Stimulated activated naive CD4-positive, alpha-beta T cell (primary cell): ENCODE results near the gene SCUBE3.

Experiments
- DNase-seq, 6 experiments: peaks; one replicate each; lab custom pipeline; 2025; lab: John Stamatoyannopoulos, UW

The SCUBE3 gene

GRCh38 chr6:35272005-35272404, 58.2 kb downstream of the SCUBE3 start:
- no peak for DNase-seq

DNA sequence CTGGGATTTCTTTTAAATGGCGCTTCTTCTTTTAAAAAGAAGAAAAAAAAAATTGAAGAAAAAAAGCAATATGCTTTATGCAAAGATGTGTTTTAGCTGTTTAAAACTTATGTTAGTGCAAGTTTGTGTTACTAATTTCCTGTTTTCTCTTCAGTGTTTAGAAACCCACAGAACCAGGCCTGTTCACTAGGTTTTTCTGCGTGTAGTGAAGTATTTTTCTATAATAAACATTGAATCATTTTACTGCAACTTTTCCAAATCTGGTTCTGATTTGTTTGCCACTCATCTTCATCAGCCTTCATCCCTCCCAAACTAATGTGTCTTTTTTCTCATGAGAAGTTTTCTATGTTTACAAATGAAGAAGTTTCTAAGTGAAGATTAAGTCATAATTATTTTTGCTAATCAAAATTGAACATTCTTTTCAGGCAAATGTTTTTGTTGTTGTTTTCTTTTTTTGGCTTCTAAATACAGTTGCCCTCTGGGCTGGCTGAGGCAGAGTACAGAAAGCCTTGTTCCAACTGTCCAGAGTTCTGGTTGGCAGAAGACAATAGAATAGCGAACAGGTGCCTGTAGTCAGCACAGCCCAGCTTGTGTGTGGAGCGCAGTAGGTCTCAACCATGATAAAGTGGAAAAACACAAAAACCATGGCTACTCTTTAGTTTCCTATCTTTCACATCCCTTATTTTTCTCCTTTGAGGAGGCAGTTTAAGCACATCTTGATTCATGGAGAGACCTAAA, 60.2 kb downstream of the SCUBE3 start:
- no peak for DNase-seq

DNA sequence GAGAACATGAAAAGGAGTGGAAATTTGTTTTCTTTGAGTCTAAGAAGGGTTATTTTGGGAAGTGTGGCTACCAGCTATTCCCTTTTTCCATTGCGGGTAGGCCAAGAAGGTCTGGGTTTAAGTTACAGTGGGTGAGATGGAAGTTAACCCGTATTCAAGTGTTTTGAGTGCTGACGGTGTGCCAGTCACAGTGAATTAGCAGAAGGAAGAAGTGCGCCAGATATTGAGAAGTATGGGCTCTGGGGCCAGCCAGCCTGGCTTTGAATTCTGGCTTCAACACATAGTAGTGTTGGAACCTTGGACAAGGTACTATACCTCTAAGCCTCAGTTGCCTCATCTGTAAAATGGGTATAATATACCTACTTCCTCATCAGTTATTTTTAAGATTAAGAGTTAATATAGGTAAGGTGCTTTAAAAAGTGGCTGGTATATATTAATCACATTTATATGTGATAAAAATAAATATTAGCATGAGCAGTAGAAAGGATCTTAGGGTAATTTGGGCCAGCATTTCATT, 62.0 kb downstream of the SCUBE3 start:
- DNase-seq: no peak

GRCh38 chr6:35278708-35279107, 65.0 kb downstream of the SCUBE3 start:
- DNase-seq: no peak

DNA sequence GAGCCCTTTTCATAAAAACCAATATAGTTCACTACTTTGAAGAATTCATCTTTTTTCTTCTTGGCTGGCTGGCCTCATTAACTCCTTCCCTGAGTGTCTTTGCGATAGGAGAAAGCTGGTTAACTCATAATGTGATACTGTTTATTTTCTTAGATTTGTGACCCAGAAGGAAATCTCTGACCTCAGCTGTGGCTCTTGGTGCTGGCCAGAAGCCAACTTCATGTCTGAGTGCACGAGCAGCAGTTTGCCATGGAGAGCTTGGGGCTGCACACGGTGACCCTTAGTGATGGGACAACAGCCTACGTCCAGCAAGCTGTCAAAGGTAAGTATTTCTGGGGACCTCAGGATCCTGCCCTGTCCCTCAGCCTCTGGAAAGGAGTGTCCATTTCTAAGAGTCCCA, 67.1 kb downstream of the SCUBE3 start:
- DNase-seq: no peak

- no peak for DNase-seq
Observed at GRCh38 chr6:35282472-35282871, 68.7 kb downstream of the SCUBE3 start.

- no peak for DNase-seq
Observed at GRCh38 chr6:35283361-35283760, 69.6 kb downstream of the SCUBE3 start.

DNA sequence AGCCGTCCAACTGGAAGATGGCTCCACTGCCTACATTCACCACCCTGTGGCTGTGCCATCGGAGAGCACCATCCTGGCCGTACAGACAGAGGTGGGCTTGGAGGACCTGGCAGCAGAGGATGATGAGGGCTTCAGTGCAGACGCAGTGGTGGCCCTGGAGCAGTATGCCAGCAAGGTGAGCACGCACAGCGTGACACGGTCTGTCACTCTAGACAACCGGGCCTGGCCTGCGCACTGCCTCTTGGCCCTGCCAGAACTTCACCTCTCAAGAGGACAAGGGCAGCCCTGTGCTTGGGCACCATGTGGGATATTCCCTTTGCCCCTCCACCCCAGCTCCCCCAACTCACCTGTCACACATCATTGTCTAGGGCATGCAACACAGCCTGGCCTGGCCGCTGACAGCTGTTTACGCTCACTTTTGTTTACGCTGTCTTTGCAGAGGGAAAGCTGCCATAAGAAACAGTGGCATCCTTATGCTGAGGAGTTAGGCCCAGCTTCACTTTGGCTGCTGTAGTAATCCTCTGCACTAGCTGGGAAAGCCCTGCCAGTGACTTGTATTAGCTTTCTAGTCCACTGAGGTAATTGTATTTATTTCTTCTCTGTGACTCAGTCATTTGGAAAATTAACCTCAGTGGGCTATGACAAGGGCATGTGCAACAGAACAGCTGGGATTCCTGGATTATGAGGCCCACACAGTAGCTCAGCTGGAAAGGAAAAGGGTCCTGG, 74.1 kb downstream of the SCUBE3 start:
- no peak for DNase-seq

- DNase-seq: no peak
Observed at GRCh38 chr6:35288834-35289233, 75.1 kb downstream of the SCUBE3 start.

- DNase-seq: no peak
Observed at GRCh38 chr6:35291491-35291890, 77.7 kb downstream of the SCUBE3 start.

- no peak for DNase-seq
Observed at GRCh38 chr6:35292494-35292893, 78.7 kb downstream of the SCUBE3 start.

GRCh38 chr6:35293681-35294080, 79.9 kb downstream of the SCUBE3 start:
- no peak for DNase-seq

DNA sequence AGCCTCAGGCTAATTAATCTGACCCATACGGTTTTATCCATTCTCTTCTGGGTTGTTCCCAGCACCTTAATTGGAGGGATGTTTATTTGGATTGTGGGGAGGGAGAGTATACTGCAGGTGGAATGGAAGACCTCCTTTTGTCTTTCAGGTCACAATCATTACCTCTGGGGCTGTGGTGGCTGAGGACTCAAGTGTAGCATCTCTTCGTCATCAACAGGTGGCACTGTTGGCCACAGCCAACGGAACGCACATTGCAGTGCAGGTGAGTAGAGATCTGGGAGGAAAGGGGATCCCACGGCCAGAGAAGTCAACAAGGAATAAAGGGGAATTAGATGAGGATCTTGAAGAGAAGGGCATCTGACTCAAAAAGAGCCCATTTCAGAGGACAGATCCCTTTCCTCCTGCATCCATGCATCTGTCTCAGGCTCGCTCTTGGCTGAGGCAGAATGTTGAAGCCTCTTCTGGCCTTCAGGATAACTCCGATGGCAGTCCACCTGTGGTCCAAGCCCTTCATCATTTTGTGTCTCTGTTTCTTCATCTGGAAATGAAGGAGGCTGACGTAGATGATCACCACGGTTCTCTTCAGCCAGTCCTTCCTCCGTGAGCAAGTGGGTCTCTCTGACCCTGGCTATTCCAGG, 80.7 kb downstream of the SCUBE3 start:
- peak in 5 of 6 experiments; percentile 13 to 58 (median 40) for DNase-seq

DNA sequence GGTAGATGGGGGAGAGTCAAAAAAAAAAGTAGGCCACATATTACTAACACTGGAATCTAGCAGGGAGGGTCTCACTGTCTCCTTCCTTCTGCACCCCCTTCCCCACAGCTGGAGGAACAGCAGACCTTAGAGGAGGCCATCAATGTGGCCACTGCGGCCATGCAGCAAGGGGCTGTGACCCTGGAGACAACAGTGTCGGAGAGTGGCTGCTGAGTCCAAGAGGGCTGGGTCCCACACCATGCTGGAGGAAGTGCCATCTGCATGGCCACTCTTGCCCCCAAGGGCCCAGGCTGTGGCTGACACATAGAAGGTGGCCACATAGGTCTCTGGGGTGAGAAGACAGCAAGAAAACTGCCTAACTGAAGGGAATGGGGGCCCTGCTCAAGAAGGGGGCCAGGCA, 81.3 kb downstream of the SCUBE3 start:
- DNase-seq: no peak

DNA sequence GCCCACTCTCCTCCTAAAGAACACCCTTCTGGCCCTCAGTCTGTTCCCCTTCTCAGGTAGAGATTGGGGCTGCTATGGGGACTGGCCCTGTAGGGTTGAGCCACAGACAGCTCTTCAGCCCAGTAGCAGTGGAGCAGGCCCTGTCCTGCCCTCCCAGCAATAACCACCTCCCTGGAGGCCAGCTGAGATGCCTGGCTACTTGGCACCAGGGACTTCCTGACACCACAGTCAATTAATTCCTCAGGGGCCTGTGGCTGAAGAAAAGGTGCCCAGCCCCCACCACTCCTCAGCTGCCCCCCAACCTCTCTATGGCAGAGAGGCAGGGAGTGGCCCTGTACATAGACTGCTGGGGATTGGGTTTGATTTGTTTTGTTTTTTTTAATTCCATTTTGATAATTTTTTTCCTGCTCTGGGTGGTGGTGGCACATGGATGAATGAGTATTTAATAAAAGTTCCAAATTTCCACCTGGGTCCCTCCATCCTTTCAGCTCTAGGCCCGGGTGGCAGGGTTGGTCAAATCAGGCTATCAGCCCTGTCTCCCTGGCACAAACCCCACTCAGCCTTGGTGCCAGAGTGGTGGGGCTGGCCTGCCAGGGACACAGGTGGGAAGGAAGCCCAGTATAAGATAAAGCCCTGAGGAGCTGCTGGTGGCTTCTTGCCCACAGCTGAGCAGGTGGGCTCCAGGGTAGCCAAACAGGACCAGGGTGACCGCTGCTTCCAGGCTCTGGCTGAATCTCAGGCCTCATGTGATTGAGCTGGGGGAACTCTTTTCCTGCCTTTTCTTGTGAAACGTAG, 82.0 kb downstream of the SCUBE3 start:
- DNase-seq: no peak

DNA sequence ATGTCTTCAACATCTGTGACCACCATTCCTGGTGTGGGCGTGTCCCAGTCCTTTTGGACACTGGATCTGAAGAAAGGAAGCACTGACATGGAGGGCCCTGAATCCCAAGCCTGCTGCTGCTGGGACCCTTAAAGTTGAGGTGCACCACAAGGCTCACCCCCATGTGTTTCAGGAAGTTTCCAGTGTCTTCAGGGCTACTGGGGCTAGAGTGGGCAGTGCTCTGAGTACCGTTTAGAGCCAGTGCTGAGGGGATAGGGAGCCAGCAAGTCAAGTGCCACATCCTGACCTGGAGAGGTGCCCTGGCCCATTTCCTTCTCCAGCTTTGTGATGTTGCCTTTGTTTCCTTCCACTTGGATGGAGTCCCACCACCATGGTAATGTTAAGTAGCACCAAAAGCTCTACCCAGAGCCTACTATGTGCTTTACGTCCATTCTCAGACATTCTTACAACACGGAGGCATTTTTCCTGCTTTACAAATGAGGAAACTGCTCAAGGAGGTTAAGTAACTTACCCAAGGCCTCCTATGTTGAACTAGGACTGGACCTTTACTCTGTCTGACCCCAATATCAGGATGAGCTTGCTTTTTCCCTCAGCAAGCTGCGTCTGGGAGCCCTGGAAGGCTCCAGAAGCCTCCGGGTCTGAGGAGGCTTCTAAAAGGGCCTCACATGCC, 83.3 kb downstream of the SCUBE3 start:
- DNase-seq: no peak

GRCh38 chr6:35297601-35298481, 84.1 kb downstream of the SCUBE3 start, which contains the start of gene DEF6:
TSS of gene DEF6 (plus strand) at chr6:35297818. CDS start at chr6:35297857, 39 bp downstream.
- peak; percentile 73 to 86 (median 84) for DNase-seq

- peak in 3 of 6 experiments; percentile 10 to 37 (median 16) for DNase-seq
Observed at GRCh38 chr6:35298625-35299140, 84.9 kb downstream of the SCUBE3 start.

- DNase-seq: peak in 1 of 6 experiments; percentile 17
Observed at GRCh38 chr6:35299674-35300073, 85.9 kb downstream of the SCUBE3 start.

DNA sequence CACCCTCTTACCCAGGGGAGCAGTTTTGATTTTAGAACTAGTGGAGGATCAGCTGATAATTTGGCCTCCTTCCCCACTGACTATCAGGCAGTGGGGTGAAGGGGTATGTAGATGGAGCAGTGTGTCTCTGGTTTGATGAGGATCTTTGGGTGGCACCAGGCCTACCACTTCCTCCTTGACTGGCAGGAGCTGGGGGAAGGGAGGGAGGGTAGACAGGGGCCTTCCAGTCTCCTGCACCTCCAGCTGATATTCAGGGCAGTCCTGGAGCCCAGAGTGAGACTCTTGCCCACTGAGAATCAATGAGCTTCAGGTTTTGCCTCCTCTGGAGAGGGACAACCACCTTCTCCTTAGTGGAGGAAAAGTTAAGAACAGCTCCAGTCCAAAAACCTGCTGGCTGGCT, 87.1 kb downstream of the SCUBE3 start:
- peak; percentile 24 to 56 (median 39) for DNase-seq
